Measurements from ENCODE around the gene AHNAK2. TPM values are rescaled to one million over a fixed set of nuclear protein-coding genes. Genes with fewer than 3 reads are reported as not detected.
"Not testable (repeated sequence)": the region's sequence is repeated elsewhere in the genome, so short reads cannot be mapped to it uniquely, and the experiment has no call there.

The AHNAK2 gene
- total and polyA plus RNA-seq, 2 donors (not counting 1 experiment from before 2014, with no cell fraction given), result not detected

DNA sequence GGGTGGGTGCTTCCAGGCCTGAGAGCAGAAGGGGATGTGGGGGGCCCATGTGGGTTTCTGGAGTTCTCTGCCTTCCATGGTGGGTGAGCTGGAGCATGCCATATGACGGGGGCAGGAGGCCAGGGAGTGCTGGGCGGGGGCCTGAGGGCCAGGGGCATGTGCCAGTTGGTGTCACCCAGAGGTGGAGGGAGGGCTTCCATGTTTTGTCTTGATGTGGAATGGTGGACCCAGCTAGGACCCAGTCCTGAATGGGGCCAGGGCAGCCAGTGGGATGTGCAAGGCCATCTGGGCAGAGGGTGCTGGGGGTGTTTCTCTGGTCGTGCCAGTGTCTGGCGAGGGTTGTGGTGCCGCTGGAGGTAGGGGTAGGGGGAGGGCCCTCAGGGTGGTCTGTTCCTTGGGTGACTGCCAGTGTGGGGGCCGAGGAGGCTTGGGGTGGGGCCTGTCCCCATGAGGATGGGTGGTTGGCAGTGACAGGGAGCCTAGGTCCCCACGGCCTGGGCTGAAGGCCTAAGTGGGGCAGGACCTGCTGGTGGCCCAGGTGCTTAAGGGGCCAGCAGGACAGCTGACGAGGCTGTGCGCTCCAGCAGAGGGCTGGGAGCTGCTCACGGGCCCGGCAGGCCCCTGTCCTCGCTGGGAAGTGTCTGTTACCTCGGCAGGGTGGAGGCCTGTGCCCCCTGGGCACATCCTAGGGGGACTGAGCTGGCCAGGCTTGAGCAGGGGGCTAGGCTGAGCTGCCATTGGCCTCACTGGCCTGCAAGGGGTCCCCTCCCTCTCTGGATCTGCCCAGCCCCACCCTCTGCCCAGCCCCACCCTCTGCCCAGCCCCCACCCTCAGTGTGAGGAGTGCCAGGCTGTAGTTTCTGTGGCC, 86.3 kb downstream of the AHNAK2 start:
- H4K20me1 ChIP-seq (ENCODE audit: control insufficient read depth, insufficient read depth, low read length, poor library complexity, severe bottlenecking), result no peaks in the 10 kb centered on the region
- TF ChIP-seq EZH2 (IDR thresholded peaks at IDR 0.05; ENCODE audit: borderline replicate concordance, insufficient read depth, low read depth, low read length, poor library complexity, severe bottlenecking), result no peak
- TF ChIP-seq, protein P1, sequence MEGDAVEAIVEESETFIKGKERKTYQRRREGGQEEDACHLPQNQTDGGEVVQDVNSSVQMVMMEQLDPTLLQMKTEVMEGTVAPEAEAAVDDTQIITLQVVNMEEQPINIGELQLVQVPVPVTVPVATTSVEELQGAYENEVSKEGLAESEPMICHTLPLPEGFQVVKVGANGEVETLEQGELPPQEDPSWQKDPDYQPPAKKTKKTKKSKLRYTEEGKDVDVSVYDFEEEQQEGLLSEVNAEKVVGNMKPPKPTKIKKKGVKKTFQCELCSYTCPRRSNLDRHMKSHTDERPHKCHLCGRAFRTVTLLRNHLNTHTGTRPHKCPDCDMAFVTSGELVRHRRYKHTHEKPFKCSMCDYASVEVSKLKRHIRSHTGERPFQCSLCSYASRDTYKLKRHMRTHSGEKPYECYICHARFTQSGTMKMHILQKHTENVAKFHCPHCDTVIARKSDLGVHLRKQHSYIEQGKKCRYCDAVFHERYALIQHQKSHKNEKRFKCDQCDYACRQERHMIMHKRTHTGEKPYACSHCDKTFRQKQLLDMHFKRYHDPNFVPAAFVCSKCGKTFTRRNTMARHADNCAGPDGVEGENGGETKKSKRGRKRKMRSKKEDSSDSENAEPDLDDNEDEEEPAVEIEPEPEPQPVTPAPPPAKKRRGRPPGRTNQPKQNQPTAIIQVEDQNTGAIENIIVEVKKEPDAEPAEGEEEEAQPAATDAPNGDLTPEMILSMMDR (IDR thresholded peaks at IDR 0.05), result no peak
- H3K36me3 ChIP-seq (replicated peaks in 1 of 2; ENCODE audit: control extremely low read depth in 1 of 2, control insufficient read depth in 1 of 2, extremely low read depth in 1 of 2, insufficient read depth in 2 of 2, low read length in 1 of 2), result no peaks in the 10 kb centered on the region
- H2AFZ ChIP-seq (ENCODE audit: insufficient read depth, low read depth, low read length, poor library complexity, severe bottlenecking), result no peak overlapping the region
- WGBS (ENCODE audit: insufficient coverage), result 72% methylated on average over 13 of the region's 13 CpGs
- peaks cover 5% of the 10 kb centered on the region for H3K27me3 Mint-ChIP-seq
- H3K9me3 ChIP-seq (ENCODE audit: control extremely low read depth in 1 of 3, control insufficient read depth in 2 of 3, insufficient read depth in 1 of 3, low read length in 2 of 3), result no peaks in the 10 kb centered on the region
- ChIA-PET POLR2A (no interaction called here), CTCF (no interaction called here)
- H3K4me1 ChIP-seq (ENCODE audit: control insufficient read depth in 2 of 2, insufficient read depth in 2 of 2, low read length in 2 of 2), result peaks cover 0 to 5% of the 10 kb centered on the region in 2 donors
- H3K27ac ChIP-seq (ENCODE audit: low read length in 2 of 2), result no peak overlapping the region
- H3K9me3 Mint-ChIP-seq (ENCODE audit: insufficient read depth), result no peaks in the 10 kb centered on the region
- no peaks in the 10 kb centered on the region for H3K27me3 ChIP-seq (replicated peaks in 1 of 4; ENCODE audit: control extremely low read depth in 1 of 4, control insufficient read depth in 3 of 4, insufficient read depth in 4 of 4, low read length in 3 of 4)
- H3K4me2 ChIP-seq (replicated peaks; ENCODE audit: low read depth, low read length, poor library complexity, severe bottlenecking), result no peak overlapping the region
- no peak overlapping the region for H3K4me3 Mint-ChIP-seq
- peak; percentile 13 for DNase-seq
- H3K27ac Mint-ChIP-seq, result no peak overlapping the region
- no peaks in the 10 kb centered on the region for H3K79me2 ChIP-seq (ENCODE audit: control insufficient read depth, insufficient read depth, low read length)
- no peak overlapping the region for H3K4me3 ChIP-seq (ENCODE audit: control extremely low read depth in 1 of 5, extremely low read depth in 1 of 5, insufficient read depth in 1 of 5, low read depth in 2 of 5, low read length in 4 of 5)
- intact Hi-C loops (cut with micrococcal nuclease), result no loop called here
- H3K9ac ChIP-seq (ENCODE audit: low read length), result no peak overlapping the region
- no peak for ATAC-seq (ENCODE audit: low read depth)
- H3K4me1 Mint-ChIP-seq, result peaks cover 4% of the 10 kb centered on the region

DNA sequence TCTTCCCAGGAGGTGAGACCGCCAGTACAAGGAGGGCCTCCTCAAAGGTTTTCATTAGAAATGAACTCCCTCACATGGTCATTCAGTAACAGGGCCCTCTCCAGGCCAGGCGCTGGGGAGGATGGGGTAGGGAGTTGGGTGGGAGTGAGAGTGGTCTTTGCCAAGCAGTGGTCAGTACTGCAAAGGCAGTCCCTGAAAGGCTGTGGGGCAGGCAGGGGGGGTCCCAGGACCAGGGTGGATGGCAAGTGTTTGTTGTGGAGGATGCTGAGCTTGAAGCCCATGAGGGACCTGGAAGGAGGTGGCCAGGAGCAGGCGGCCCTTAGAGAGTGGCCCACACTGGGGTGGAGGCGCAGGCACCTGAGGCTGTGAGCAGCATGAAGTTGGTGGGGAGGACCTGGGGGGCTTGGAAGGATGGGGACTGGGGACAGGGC, 87.0 kb downstream of the AHNAK2 start:
- intact Hi-C loops (cut with micrococcal nuclease), result no loop called here
- Histone ChIP-seq H4K20me1 (ENCODE audit: control insufficient read depth, insufficient read depth, low read length, poor library complexity, severe bottlenecking) (no peaks in the 10 kb centered on the region), H3K27ac (ENCODE audit: low read length in 2 of 2) (no peak overlapping the region), H3K4me1 (ENCODE audit: control insufficient read depth in 2 of 2, insufficient read depth in 2 of 2, low read length in 2 of 2) (no peaks in the 10 kb centered on the region), H3K4me2 (replicated peaks; ENCODE audit: low read depth, low read length, poor library complexity, severe bottlenecking) (no peak overlapping the region), H3K27me3 (replicated peaks in 1 of 4; ENCODE audit: control extremely low read depth in 1 of 4, control insufficient read depth in 3 of 4, insufficient read depth in 4 of 4, low read length in 3 of 4) (no peaks in the 10 kb centered on the region), H3K9me3 (ENCODE audit: control extremely low read depth in 1 of 3, control insufficient read depth in 2 of 3, insufficient read depth in 1 of 3, low read length in 2 of 3) (no peaks in the 10 kb centered on the region), H3K79me2 (ENCODE audit: control insufficient read depth, insufficient read depth, low read length) (no peaks in the 10 kb centered on the region), H2AFZ (ENCODE audit: insufficient read depth, low read depth, low read length, poor library complexity, severe bottlenecking) (no peak overlapping the region), H3K9ac (ENCODE audit: low read length) (no peak overlapping the region), H3K4me3 (ENCODE audit: control extremely low read depth in 1 of 5, extremely low read depth in 1 of 5, insufficient read depth in 1 of 5, low read depth in 2 of 5, low read length in 4 of 5) (no peak overlapping the region), H3K36me3 (replicated peaks in 1 of 2; ENCODE audit: control extremely low read depth in 1 of 2, control insufficient read depth in 1 of 2, extremely low read depth in 1 of 2, insufficient read depth in 2 of 2, low read length in 1 of 2) (no peaks in the 10 kb centered on the region)
- no peak for DNase-seq
- TF ChIP-seq, protein P1 (IDR thresholded peaks at IDR 0.05), result no peak
- no peak for TF ChIP-seq EZH2 (IDR thresholded peaks at IDR 0.05; ENCODE audit: borderline replicate concordance, insufficient read depth, low read depth, low read length, poor library complexity, severe bottlenecking)
- H3K27ac Mint-ChIP-seq, result no peak overlapping the region
- no peak overlapping the region for H3K4me3 Mint-ChIP-seq
- ChIA-PET CTCF (no interaction called here), POLR2A (no interaction called here)
- no peaks in the 10 kb centered on the region for H3K9me3 Mint-ChIP-seq (ENCODE audit: insufficient read depth)
- H3K4me1 Mint-ChIP-seq, result no peaks in the 10 kb centered on the region
- no peak for ATAC-seq (ENCODE audit: low read depth)
- no peaks in the 10 kb centered on the region for H3K27me3 Mint-ChIP-seq
- WGBS (ENCODE audit: insufficient coverage), result 87% methylated on average over 3 of the region's 4 CpGs

DNA sequence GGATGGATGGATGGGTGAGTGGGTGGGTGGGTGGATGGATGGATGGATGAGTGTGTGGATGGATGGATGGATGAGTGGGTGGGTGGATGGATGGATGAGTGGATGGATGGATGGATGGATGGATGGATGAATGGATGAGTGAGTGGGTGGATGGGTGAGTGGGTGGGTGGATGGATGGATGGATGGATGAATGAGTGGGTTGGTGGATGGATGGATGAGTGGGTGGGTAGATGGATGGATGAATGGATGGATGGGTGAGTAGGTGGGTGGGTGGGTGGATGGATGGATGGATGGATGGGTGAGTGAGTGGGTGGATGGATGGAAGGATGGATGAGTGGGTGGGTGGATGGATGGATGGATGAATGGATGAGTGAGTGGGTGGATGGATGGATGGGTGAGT, 87.9 kb downstream of the AHNAK2 start:
- POLR2A ChIA-PET; H3K9me3 ChIP-seq (ENCODE audit: control extremely low read depth in 1 of 3, control insufficient read depth in 2 of 3, insufficient read depth in 1 of 3, low read length in 2 of 3); H2AFZ ChIP-seq (ENCODE audit: insufficient read depth, low read depth, low read length, poor library complexity, severe bottlenecking); DNase-seq; H3K36me3 ChIP-seq (replicated peaks in 1 of 2; ENCODE audit: control extremely low read depth in 1 of 2, control insufficient read depth in 1 of 2, extremely low read depth in 1 of 2, insufficient read depth in 2 of 2, low read length in 1 of 2); intact Hi-C loops (cut with micrococcal nuclease); H3K79me2 ChIP-seq (ENCODE audit: control insufficient read depth, insufficient read depth, low read length); CTCF ChIA-PET; H4K20me1 ChIP-seq (ENCODE audit: control insufficient read depth, insufficient read depth, low read length, poor library complexity, severe bottlenecking); H3K27me3 Mint-ChIP-seq; H3K27ac ChIP-seq (ENCODE audit: low read length in 2 of 2); H3K9ac ChIP-seq (ENCODE audit: low read length); H3K27ac Mint-ChIP-seq; H3K27me3 ChIP-seq (replicated peaks in 1 of 4; ENCODE audit: control extremely low read depth in 1 of 4, control insufficient read depth in 3 of 4, insufficient read depth in 4 of 4, low read length in 3 of 4); H3K4me3 ChIP-seq (ENCODE audit: control extremely low read depth in 1 of 5, extremely low read depth in 1 of 5, insufficient read depth in 1 of 5, low read depth in 2 of 5, low read length in 4 of 5); H3K9me3 Mint-ChIP-seq (ENCODE audit: insufficient read depth); H3K4me1 Mint-ChIP-seq; H3K4me1 ChIP-seq (ENCODE audit: control insufficient read depth in 2 of 2, insufficient read depth in 2 of 2, low read length in 2 of 2); H3K4me3 Mint-ChIP-seq; H3K4me2 ChIP-seq (replicated peaks; ENCODE audit: low read depth, low read length, poor library complexity, severe bottlenecking); ATAC-seq (ENCODE audit: low read depth): not testable (repeated sequence)
